IPS-NIHi7 (cell line): Measurements from ENCODE around the gene LPP.

Source experiments
- DNase-seq: peaks from one replicate; pipeline ENCODE4 v3.0.0; 2012; ENCODE audit warnings: mixed read lengths; ENCODE audit errors: extremely low spot score

Gene LPP

GRCh38 chr3:188672840-188673239 is 518.9 kb downstream of the LPP start:
- DNase-seq, result no peak

- no peak for DNase-seq
These were observed 519.8 kb downstream of the LPP start for GRCh38 chr3:188673646-188674186.

GRCh38 chr3:188674595-188674994 is 520.6 kb downstream of the LPP start:
- DNase-seq, result no peak

GRCh38 chr3:188677344-188677743 is 523.4 kb downstream of the LPP start:
- DNase-seq, result no peak

- DNase-seq, result no peak
These were observed 526.2 kb downstream of the LPP start for GRCh38 chr3:188680189-188680588.

- no peak for DNase-seq
These were observed 526.6 kb downstream of the LPP start for GRCh38 chr3:188680605-188681004.

- DNase-seq, result no peak
These were observed 528.4 kb downstream of the LPP start for GRCh38 chr3:188682316-188682715.

- no peak for DNase-seq
These were observed 529.1 kb downstream of the LPP start for GRCh38 chr3:188683032-188683521.

GRCh38 chr3:188684276-188684675 is 530.3 kb downstream of the LPP start:
- DNase-seq, result no peak

- DNase-seq, result no peak
These were observed 531.8 kb downstream of the LPP start for GRCh38 chr3:188685789-188686188.

GRCh38 chr3:188686324-188686723 is 532.4 kb downstream of the LPP start:
- DNase-seq, result no peak

- no peak for DNase-seq
These were observed 533.4 kb downstream of the LPP start for GRCh38 chr3:188687389-188687788.

- DNase-seq, result no peak
These were observed 535.2 kb downstream of the LPP start for GRCh38 chr3:188689101-188689574.

GRCh38 chr3:188690064-188690463 is 536.1 kb downstream of the LPP start:
- DNase-seq, result no peak

- DNase-seq, result no peak
These were observed 537.0 kb downstream of the LPP start for GRCh38 chr3:188691004-188691403.

- DNase-seq, result no peak
These were observed 537.7 kb downstream of the LPP start for GRCh38 chr3:188691665-188692064.

GRCh38 chr3:188692700-188693099 is 538.7 kb downstream of the LPP start:
- no peak for DNase-seq

- no peak for DNase-seq
These were observed 539.5 kb downstream of the LPP start for GRCh38 chr3:188693435-188693834.

GRCh38 chr3:188695241-188695640 is 541.3 kb downstream of the LPP start:
- no peak for DNase-seq

- peak; percentile 23 for DNase-seq
These were observed 543.2 kb downstream of the LPP start for GRCh38 chr3:188697127-188697526.

GRCh38 chr3:188698436-188698835 is 544.5 kb downstream of the LPP start:
- DNase-seq, result no peak

- no peak for DNase-seq
These were observed 546.5 kb downstream of the LPP start for GRCh38 chr3:188700501-188700900.

GRCh38 chr3:188700918-188701317 is 547.0 kb downstream of the LPP start:
- DNase-seq, result no peak

GRCh38 chr3:188701485-188701969 is 547.6 kb downstream of the LPP start:
- peak; percentile 19 for DNase-seq
